IPS-18a (cell line): ENCODE data around the gene NRP1.

Experiments
- H3K27ac ChIP-seq: one replicate; pipeline ENCODE4 v1.5.1; 2013; ENCODE audit warnings: low read length
- H3K27me3 ChIP-seq: one replicate; pipeline ENCODE4 v1.6.1; 2013; ENCODE audit warnings: mild to moderate bottlenecking, low read length; ENCODE audit not compliant: control insufficient read depth, insufficient read depth
- H3K36me3 ChIP-seq: one replicate; pipeline ENCODE4 v1.6.1; 2013; ENCODE audit warnings: low read depth, low read length; ENCODE audit not compliant: control insufficient read depth
- H3K4me1 ChIP-seq: one replicate; pipeline ENCODE4 v1.6.1; 2013; ENCODE audit warnings: low read depth, low read length; ENCODE audit not compliant: control insufficient read depth
- H3K4me3 ChIP-seq: one replicate; pipeline ENCODE4 v1.5.1; 2013; ENCODE audit warnings: low read length
- H3K9ac ChIP-seq: one replicate; pipeline ENCODE4 v1.6.1; 2013; ENCODE audit warnings: mild to moderate bottlenecking, low read length, moderate library complexity
- H3K9me3 ChIP-seq: one replicate; pipeline ENCODE4 v1.6.1; 2013; ENCODE audit warnings: low read depth, low read length; ENCODE audit not compliant: control insufficient read depth

Gene NRP1

GRCh38 chr10:33160151-33160550, 174.3 kb downstream of the NRP1 start:
- no peak overlapping the region for H3K4me3 ChIP-seq
- no peak overlapping the region for H3K9ac ChIP-seq
- H3K9me3 ChIP-seq: no peaks in the 10 kb centered on the region
- peaks cover 2% of the 10 kb centered on the region for H3K4me1 ChIP-seq
- no peaks in the 10 kb centered on the region for H3K36me3 ChIP-seq
- H3K27me3 ChIP-seq: no peaks in the 10 kb centered on the region
- no peak overlapping the region for H3K27ac ChIP-seq

GRCh38 chr10:33157103-33157502, 177.4 kb downstream of the NRP1 start:
- Histone ChIP-seq H3K27ac (no peak overlapping the region), H3K27me3 (no peaks in the 10 kb centered on the region), H3K4me3 (no peak overlapping the region), H3K36me3 (no peaks in the 10 kb centered on the region), H3K9ac (no peak overlapping the region), H3K9me3 (no peaks in the 10 kb centered on the region), H3K4me1 (no peaks in the 10 kb centered on the region)

GRCh38 chr10:33155720-33156638, 178.5 kb downstream of the NRP1 start:
- Histone ChIP-seq H3K9me3 (no peaks in the 10 kb centered on the region), H3K9ac (no peak overlapping the region), H3K36me3 (no peaks in the 10 kb centered on the region), H3K4me1 (no peaks in the 10 kb centered on the region), H3K27me3 (no peaks in the 10 kb centered on the region), H3K4me3 (no peak overlapping the region), H3K27ac (no peak overlapping the region)

- Histone ChIP-seq H3K36me3 (no peaks in the 10 kb centered on the region), H3K4me1 (no peaks in the 10 kb centered on the region), H3K9ac (no peak overlapping the region), H3K27ac (no peak overlapping the region), H3K4me3 (no peak overlapping the region), H3K27me3 (no peaks in the 10 kb centered on the region), H3K9me3 (no peaks in the 10 kb centered on the region)
These were observed 179.9 kb downstream of the NRP1 start for GRCh38 chr10:33154590-33154989.

GRCh38 chr10:33153968-33154327, 180.5 kb downstream of the NRP1 start:
- H3K9me3 ChIP-seq: no peaks in the 10 kb centered on the region

GRCh38 chr10:33153251-33153967, 181.1 kb downstream of the NRP1 start:
- Histone ChIP-seq H3K27me3 (no peaks in the 10 kb centered on the region), H3K4me1 (no peaks in the 10 kb centered on the region), H3K36me3 (no peaks in the 10 kb centered on the region), H3K9me3 (no peaks in the 10 kb centered on the region), H3K4me3 (no peak overlapping the region), H3K27ac (no peak overlapping the region), H3K9ac (no peak overlapping the region)

More at GRCh38 chr10:33153968-33154327, 180.5 kb downstream of the NRP1 start:
- H3K9ac ChIP-seq: no peak overlapping the region
- no peaks in the 10 kb centered on the region for H3K27me3 ChIP-seq
- no peak overlapping the region for H3K4me3 ChIP-seq
- H3K36me3 ChIP-seq: no peaks in the 10 kb centered on the region
- no peaks in the 10 kb centered on the region for H3K4me1 ChIP-seq
- no peak overlapping the region for H3K27ac ChIP-seq

- Histone ChIP-seq H3K9ac (no peak overlapping the region), H3K9me3 (no peaks in the 10 kb centered on the region), H3K4me3 (no peak overlapping the region), H3K27ac (no peak overlapping the region), H3K4me1 (no peaks in the 10 kb centered on the region), H3K27me3 (no peaks in the 10 kb centered on the region), H3K36me3 (no peaks in the 10 kb centered on the region)
These were observed 181.7 kb downstream of the NRP1 start for GRCh38 chr10:33152750-33153149.

GRCh38 chr10:33152146-33152545, 182.3 kb downstream of the NRP1 start:
- H3K4me3 ChIP-seq: no peak overlapping the region
- H3K36me3 ChIP-seq: no peaks in the 10 kb centered on the region
- no peaks in the 10 kb centered on the region for H3K9me3 ChIP-seq
- no peak overlapping the region for H3K9ac ChIP-seq
- no peaks in the 10 kb centered on the region for H3K4me1 ChIP-seq
- H3K27ac ChIP-seq: no peak overlapping the region
- no peaks in the 10 kb centered on the region for H3K27me3 ChIP-seq

- H3K27ac ChIP-seq: no peak overlapping the region
- H3K4me3 ChIP-seq: no peak overlapping the region
- H3K9me3 ChIP-seq: no peaks in the 10 kb centered on the region
- H3K36me3 ChIP-seq: no peaks in the 10 kb centered on the region
- H3K27me3 ChIP-seq: no peaks in the 10 kb centered on the region
- H3K4me1 ChIP-seq: no peaks in the 10 kb centered on the region
- H3K9ac ChIP-seq: no peak overlapping the region
These were observed 183.1 kb downstream of the NRP1 start for GRCh38 chr10:33151344-33151864.

GRCh38 chr10:33150889-33151288, 183.6 kb downstream of the NRP1 start:
- Histone ChIP-seq H3K36me3 (no peaks in the 10 kb centered on the region), H3K4me3 (no peak overlapping the region), H3K4me1 (no peaks in the 10 kb centered on the region), H3K9me3 (no peaks in the 10 kb centered on the region), H3K9ac (no peak overlapping the region), H3K27me3 (no peaks in the 10 kb centered on the region), H3K27ac (no peak overlapping the region)

GRCh38 chr10:33150146-33150545, 184.3 kb downstream of the NRP1 start:
- no peaks in the 10 kb centered on the region for H3K27me3 ChIP-seq
- H3K27ac ChIP-seq: no peak overlapping the region
- H3K9me3 ChIP-seq: no peaks in the 10 kb centered on the region
- H3K4me1 ChIP-seq: no peaks in the 10 kb centered on the region
- H3K4me3 ChIP-seq: no peak overlapping the region
- no peaks in the 10 kb centered on the region for H3K36me3 ChIP-seq
- no peak overlapping the region for H3K9ac ChIP-seq
